K562 (cell line): Measurements from ENCODE around the gene CYB561A3. TPM values are rescaled to one million over a fixed set of nuclear protein-coding genes. Genes with fewer than 3 reads are reported as not detected.

Experiments
- ATAC-seq: fragments of 200-7000 bp; cut with Tn5 transposase; 3 replicates; pipeline ENCODE4 v1.9.1; 2020; ENCODE audit warnings: moderate library complexity
- BruUV-seq: library from RNA; stranded (reverse); fragments of 400-500 nt; replicated peaks from 2 replicates; lab custom pipeline; 2021; lab: Mats Ljungman, UMichigan
- CTCF ChIA-PET: fragments of 300-600 bp; formaldehyde crosslinking; extraction: SDS; loops from one replicate; lab custom pipeline; 2021; ENCODE audit warnings: low intra/inter-chr PET ratio; lab: Yijun Ruan, JAX
- POLR2A ChIA-PET: fragments of 300-600, 350-650 bp; sonication (Branson Sonifier 250); formaldehyde crosslinking; extraction: SDS; loops from one replicate; lab custom pipeline; 2021; ENCODE audit warnings: antibody characterized with exemption, inconsistent platforms; lab: Yijun Ruan, JAX
- DNase-seq, 4 experiments: peaks; one replicate each; pipeline versions ENCODE4 v3.0.0 to v3.0.0-alpha.2; 2011 to 2018; ENCODE audit warnings: low spot score in 3 of 4, mixed read lengths in 3 of 4; ENCODE audit errors: extremely low read depth in 1 of 4
- FAIRE-seq: peaks from 2 replicates; lab custom pipeline; 2011; peaks lifted over from hg19 to GRCh38; lab: Jason Lieb, UNC
- H2AFZ ChIP-seq: 2 replicates; pipeline ENCODE4 v1.6.0; 2011; ENCODE audit warnings: low read depth, low read length, control low read depth, inconsistent platforms
- H3K27ac ChIP-seq: fragments of 200-600 bp; 3 replicates; pipeline ENCODE4 v1.8.0; 2011; ENCODE audit warnings: low read depth, mild to moderate bottlenecking, control low read depth, inconsistent platforms, low read length, moderate library complexity, mixed read lengths; ENCODE audit errors: extremely low read depth
- H3K27me3 ChIP-seq, 2 experiments: fragments of 300-600 bp in 1 of 2; 2 replicates in 1 of 2; 3 replicates in 1 of 2; pipeline versions ENCODE4 v1.6.0 to v1.8.0; 2011; ENCODE audit warnings: inconsistent platforms in 2 of 2, low read length in 2 of 2, mild to moderate bottlenecking in 1 of 2, mixed read lengths in 1 of 2, moderate library complexity in 1 of 2; ENCODE audit not compliant: control insufficient read depth in 2 of 2, insufficient read depth in 2 of 2
- H3K36me3 ChIP-seq: fragments of 300-600 bp; 3 replicates; pipeline ENCODE4 v1.8.0; 2011; ENCODE audit warnings: mild to moderate bottlenecking, low read length, inconsistent platforms; ENCODE audit not compliant: control insufficient read depth, insufficient read depth
- H3K4me1 ChIP-seq, 2 experiments: fragments of 200-600 bp in 1 of 2; replicated peaks in 1 of 2; 2 replicates in 1 of 2; 3 replicates in 1 of 2; pipeline versions ENCODE4 v1.5.1 to v1.8.0; 2011; ENCODE audit warnings: inconsistent platforms in 2 of 2, low read length in 2 of 2, mild to moderate bottlenecking in 1 of 2, mixed read lengths in 1 of 2, moderate library complexity in 1 of 2; ENCODE audit not compliant: control insufficient read depth in 2 of 2, insufficient read depth in 2 of 2
- H3K4me2 ChIP-seq: 2 replicates; pipeline ENCODE4 v1.6.1; 2011; ENCODE audit warnings: low read length, control low read depth, inconsistent platforms, mixed read lengths; ENCODE audit not compliant: insufficient read depth
- H3K4me3 ChIP-seq: fragments of 200-600 bp; sonication (generic), shearing (Covaris generic); 2 replicates; pipeline ENCODE4 v1.5.1; 2016; ENCODE audit warnings: control low read depth, inconsistent platforms
- H3K79me2 ChIP-seq: fragments of 200-600 bp; 3 replicates; pipeline ENCODE4 v1.8.0; 2011; ENCODE audit warnings: low read length, inconsistent platforms; ENCODE audit not compliant: control insufficient read depth, insufficient read depth
- H3K9ac ChIP-seq, 2 experiments: 2 replicates each; pipeline versions ENCODE4 v1.6.0 to v1.6.1; 2011; ENCODE audit warnings: low read depth in 2 of 2, low read length in 2 of 2, control low read depth in 1 of 2, inconsistent platforms in 1 of 2, mild to moderate bottlenecking in 1 of 2, mixed read lengths in 1 of 2; ENCODE audit not compliant: insufficient read depth in 1 of 2
- H3K9me1 ChIP-seq: one replicate; pipeline ENCODE4 v1.6.0; 2011; ENCODE audit warnings: inconsistent platforms, mild to moderate bottlenecking, low read length, moderate library complexity; ENCODE audit not compliant: control insufficient read depth, insufficient read depth
- H3K9me3 ChIP-seq: replicated peaks from 2 replicates; pipeline ENCODE4 v1.5.1; 2011; ENCODE audit warnings: low read depth, low read length, inconsistent platforms; ENCODE audit not compliant: control insufficient read depth, insufficient read depth
- H4K20me1 ChIP-seq: replicated peaks from 2 replicates; pipeline ENCODE4 v1.6.1; 2011; ENCODE audit warnings: low read length, inconsistent platforms, mixed read lengths; ENCODE audit not compliant: control insufficient read depth, insufficient read depth
- FOSL1 ChIP-seq: fragments of 200-800 bp; sonication (Bioruptor generic); conservative IDR thresholded peaks from 2 replicates; pipeline ENCODE4 v1.6.1; 2016; ENCODE audit warnings: missing genetic modification characterization, missing compliant biosample characterization
- GABPB1 ChIP-seq: sonication (generic); formaldehyde crosslinking; IDR thresholded peaks from 2 replicates; pipeline ENCODE4 v1.8.0; 2022; ENCODE audit warnings: mild to moderate bottlenecking, missing genetic modification reagents
- HDAC3 ChIP-seq: fragments of 450-650 bp; IDR thresholded peaks from 2 replicates; pipeline ENCODE4 v1.6.1; 2018; ENCODE audit warnings: borderline replicate concordance, mild to moderate bottlenecking, moderate library complexity; ENCODE audit not compliant: partially characterized antibody
- HNRNPH1 ChIP-seq: fragments of 200-400 bp; formaldehyde crosslinking; optimal IDR thresholded peaks from 2 replicates; pipeline ENCODE3; 2017; ENCODE audit warnings: low read depth, mild to moderate bottlenecking, low read length, moderate library complexity
- MCM7 ChIP-seq, 2 experiments: fragments of 450-650 bp; IDR thresholded peaks; 2 replicates each; pipeline ENCODE4 v1.6.1; 2016 to 2018
- POU5F1 ChIP-seq: fragments of 150-350 bp; IDR thresholded peaks from 2 replicates; pipeline ENCODE4 v1.6.1; 2014; ENCODE audit warnings: borderline replicate concordance, low read length, low read depth, mild to moderate bottlenecking; ENCODE audit not compliant: partially characterized antibody
- PTRF ChIP-seq: fragments of 450-650 bp; IDR thresholded peaks from 2 replicates; pipeline ENCODE4 v1.6.1; 2016; ENCODE audit warnings: mild to moderate bottlenecking, missing genetic modification characterization, missing compliant biosample characterization
- PTTG1 ChIP-seq: fragments of 450-650 bp; IDR thresholded peaks from 2 replicates; pipeline ENCODE4 v1.6.1; 2016; ENCODE audit warnings: low read depth, mild to moderate bottlenecking, missing genetic modification characterization, missing compliant biosample characterization
- WGBS: fragments of 100-300 bp; shearing (Covaris generic); methylation state at CpG from one replicate; pipeline ENCODE4 v1.1.6; 2016; ENCODE audit warnings: low coverage, mixed read lengths; ENCODE audit not compliant: insufficient coverage; ENCODE audit errors: missing lambda C conversion rate; 5-methylcytosine and 5-hydroxymethylcytosine counted together
- in situ Hi-C: fragments of 300-500 bp; cut with MboI; formaldehyde crosslinking; loops from 4 replicates; pipeline ENCODE4 v1.15.0; 2018; ENCODE audit warnings: inconsistent platforms, mixed read lengths
- intact Hi-C: fragments of 100-400 bp; cut with micrococcal nuclease; formaldehyde crosslinking; loops from 2 replicates; pipeline ENCODE4 v1.14.2; 2022
- polyA plus RNA-seq, 8 experiments: library from polyadenylated mRNA; depleted of rRNA in 4 of 8; stranded (reverse) in 5 of 8; unstranded in 3 of 8; fragments of >200 nt; fragmentation: Nextera tagmentation in 2 of 8; fragmentation: Illumina TruSeq in 1 of 8; extraction: Ambion mirVana in 2 of 8; extraction: Trizol in 1 of 8; gene quantifications; 2 replicates each; pipeline versions ENCODE4 v1.2.1 to v1.2.3, GENCODE V29; 2011 to 2014; ENCODE audit warnings: inconsistent platforms in 1 of 8, missing spikeins in 1 of 8
- total RNA-seq, 7 experiments: library from RNA; depleted of rRNA in 6 of 7; stranded (reverse); fragments of >200 nt in 6 of 7; fragmentation: Illumina TruSeq in 2 of 7; extraction: Trizol in 2 of 7; gene quantifications; 2 replicates each; pipeline versions ENCODE4 v1.2.1 to v1.2.3, GENCODE V29; 2011 to 2021; ENCODE audit warnings: low replicate concordance in 1 of 7
- TF ChIP-seq, protein P1 (sequence below): sonication (generic); formaldehyde crosslinking; IDR thresholded peaks from 2 replicates; pipeline ENCODE4 v1.5.0; 2020; ENCODE audit warnings: missing genetic modification reagents

The CYB561A3 gene
- total and polyA plus RNA-seq, 9 of the 15 experiments (the other 6 are each of a cell fraction or from before 2014, with no cell fraction given): 29.2 to 78.9 (median 37.9) TPM

DNA sequence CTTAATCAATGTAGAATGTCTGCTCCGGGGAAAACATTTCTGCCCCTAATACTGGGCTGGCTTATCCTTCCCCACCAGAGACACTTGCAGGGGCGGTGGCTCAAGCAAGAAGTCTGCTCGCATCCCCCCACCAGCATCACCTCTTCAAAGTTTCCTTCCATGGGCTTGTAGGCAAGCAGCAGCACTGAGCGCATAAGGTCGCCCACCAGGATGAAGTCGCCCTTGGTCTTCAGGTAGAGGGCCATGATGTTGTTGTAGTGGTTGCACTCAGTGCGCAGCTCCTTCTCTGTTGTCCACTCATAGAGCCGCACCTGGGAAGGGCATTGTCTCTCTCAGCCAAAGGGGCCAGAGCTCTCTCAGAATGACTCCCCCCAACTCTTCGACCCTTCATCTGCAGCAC is 58.0 kb downstream of the CYB561A3 start:
- Histone ChIP-seq H3K9me3 (no peaks in the 10 kb centered on the region), H3K4me3 (no peak overlapping the region), H3K4me2 (no peak overlapping the region)
- 96% methylated on average over 9 of the region's 9 CpGs for WGBS
- no TSS peak for BruUV-seq
- DNase-seq: no peak
- TF ChIP-seq PTTG1 (tag) (no peak), MCM7 (IDR thresholded peaks at IDR 0.05) (no peak), HDAC3 (no peak), POU5F1 (no peak), GABPB1 (CRISPR knock-in tag) (no peak), PTRF (no peak), FOSL1 (no peak), HNRNPH1 (no peak)
- TF ChIP-seq, protein P1, sequence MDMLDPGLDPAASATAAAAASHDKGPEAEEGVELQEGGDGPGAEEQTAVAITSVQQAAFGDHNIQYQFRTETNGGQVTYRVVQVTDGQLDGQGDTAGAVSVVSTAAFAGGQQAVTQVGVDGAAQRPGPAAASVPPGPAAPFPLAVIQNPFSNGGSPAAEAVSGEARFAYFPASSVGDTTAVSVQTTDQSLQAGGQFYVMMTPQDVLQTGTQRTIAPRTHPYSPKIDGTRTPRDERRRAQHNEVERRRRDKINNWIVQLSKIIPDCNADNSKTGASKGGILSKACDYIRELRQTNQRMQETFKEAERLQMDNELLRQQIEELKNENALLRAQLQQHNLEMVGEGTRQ (CRISPR knock-in tag): no peak
- TF ChIP-seq, all 486 proteins: peak for 0
- CTCF ChIA-PET: no interaction called here
- Histone ChIP-seq H3K9ac (no peak overlapping the region), H3K79me2 (no peaks in the 10 kb centered on the region), H3K9me1 (peaks cover 3% of the 10 kb centered on the region), H4K20me1 (no peaks in the 10 kb centered on the region), H3K4me1 (no peaks in the 10 kb centered on the region), H3K27me3 (no peaks in the 10 kb centered on the region), H3K36me3 (peaks cover 98% of the 10 kb centered on the region), H2AFZ (no peak overlapping the region), H3K27ac (no peak overlapping the region)
- in situ Hi-C loops (no loop called here), intact Hi-C loops (loop anchor here (5.0 kb wide), 1 partner anchor 46 kb away; no protein-coding TSS in a partner anchor)
- FAIRE-seq (no peak), ATAC-seq (no peak)
- POLR2A ChIA-PET: interaction anchor here (0.6 kb wide), 1 partner anchor 24 kb away, joined by 3 read pairs; no protein-coding TSS in a partner anchor
